NCI-H2107 treated with DMSO at 0.1 percent for 48 hours (cell line): ENCODE results near the gene COQ5.
A peak's percentile ranks its signal among the peaks of the same experiment; 100 is the strongest.
"Not testable (repeated sequence)": the region's sequence is repeated elsewhere in the genome, so short reads cannot be mapped to it uniquely, and the experiment has no call there.

ENCODE experiments used
- DNase-seq: peaks from one replicate; lab custom pipeline; 2025; ENCODE audit not compliant: unreplicated experiment; lab: John Stamatoyannopoulos, UW

Gene COQ5

GRCh38 chr12:120528861-120529525, at the start of gene COQ5:
Gene COQ5 (minus strand): TSS chr12:120529158. CDS start chr12:120529141, 17 bp downstream.
- DNase-seq = peak; percentile 89

- DNase-seq = no peak
Measured at GRCh38 chr12:120574106-120574505, 45.1 kb upstream of the COQ5 start.

GRCh38 chr12:120573560-120573959, 44.6 kb upstream of the COQ5 start:
- DNase-seq = no peak

- DNase-seq = no peak
Measured at GRCh38 chr12:120571299-120571698, 42.3 kb upstream of the COQ5 start.

GRCh38 chr12:120563495-120563894, 34.5 kb upstream of the COQ5 start:
- no peak for DNase-seq

GRCh38 chr12:120562906-120563305, 33.9 kb upstream of the COQ5 start:
- no peak for DNase-seq

- DNase-seq = no peak
Measured at GRCh38 chr12:120557589-120557988, 28.6 kb upstream of the COQ5 start.

GRCh38 chr12:120554678-120555077, 25.7 kb upstream of the COQ5 start:
- DNase-seq = no peak

- no peak for DNase-seq
Measured at GRCh38 chr12:120546050-120546386, 17.1 kb upstream of the COQ5 start.

- no peak for DNase-seq
Measured at GRCh38 chr12:120544691-120545090, 15.7 kb upstream of the COQ5 start.

GRCh38 chr12:120542166-120542565, 13.2 kb upstream of the COQ5 start:
- DNase-seq = no peak

- DNase-seq = no peak
Measured at GRCh38 chr12:120540445-120540844, 11.5 kb upstream of the COQ5 start.

- DNase-seq = no peak
Measured at GRCh38 chr12:120539303-120539702, 10.3 kb upstream of the COQ5 start.

- DNase-seq = no peak
Measured at GRCh38 chr12:120538281-120539156, 9.6 kb upstream of the COQ5 start.

GRCh38 chr12:120537856-120538220, 8.9 kb upstream of the COQ5 start:
- no peak for DNase-seq

GRCh38 chr12:120536064-120536791, 7.3 kb upstream of the COQ5 start:
- no peak for DNase-seq

- no peak for DNase-seq
Measured at GRCh38 chr12:120534703-120535655, 6.0 kb upstream of the COQ5 start.

GRCh38 chr12:120534203-120534702, 5.3 kb upstream of the COQ5 start, which contains the start of gene RNF10:
Gene RNF10 (plus strand): TSS chr12:120534356. CDS start chr12:120534812, 456 bp downstream.
- DNase-seq = peak; percentile 95

GRCh38 chr12:120532701-120533238, 3.8 kb upstream of the COQ5 start:
- no peak for DNase-seq

GRCh38 chr12:120530418-120530761, 1.4 kb upstream of the COQ5 start:
- DNase-seq = not testable (repeated sequence)
